IPS-15b (cell line): ENCODE results near the gene PRKACA.

Experiments
- H3K27me3 ChIP-seq: one replicate; pipeline ENCODE4 v1.6.1; 2013; ENCODE audit warnings: low read length; ENCODE audit not compliant: control insufficient read depth, insufficient read depth
- H3K36me3 ChIP-seq: one replicate; pipeline ENCODE4 v1.6.1; 2013; ENCODE audit warnings: low read length; ENCODE audit not compliant: control insufficient read depth, insufficient read depth
- H3K4me1 ChIP-seq: one replicate; pipeline ENCODE4 v1.6.1; 2013; ENCODE audit warnings: mild to moderate bottlenecking, low read length; ENCODE audit not compliant: control insufficient read depth, insufficient read depth
- H3K4me3 ChIP-seq: one replicate; pipeline ENCODE4 v1.5.1; 2013; ENCODE audit warnings: low read depth, low read length
- H3K9ac ChIP-seq: one replicate; pipeline ENCODE4 v1.6.1; 2013; ENCODE audit warnings: low read depth, mild to moderate bottlenecking, low read length
- H3K9me3 ChIP-seq: one replicate; pipeline ENCODE4 v1.6.1; 2013; ENCODE audit warnings: mild to moderate bottlenecking, low read length; ENCODE audit not compliant: control insufficient read depth, insufficient read depth

Gene PRKACA

DNA sequence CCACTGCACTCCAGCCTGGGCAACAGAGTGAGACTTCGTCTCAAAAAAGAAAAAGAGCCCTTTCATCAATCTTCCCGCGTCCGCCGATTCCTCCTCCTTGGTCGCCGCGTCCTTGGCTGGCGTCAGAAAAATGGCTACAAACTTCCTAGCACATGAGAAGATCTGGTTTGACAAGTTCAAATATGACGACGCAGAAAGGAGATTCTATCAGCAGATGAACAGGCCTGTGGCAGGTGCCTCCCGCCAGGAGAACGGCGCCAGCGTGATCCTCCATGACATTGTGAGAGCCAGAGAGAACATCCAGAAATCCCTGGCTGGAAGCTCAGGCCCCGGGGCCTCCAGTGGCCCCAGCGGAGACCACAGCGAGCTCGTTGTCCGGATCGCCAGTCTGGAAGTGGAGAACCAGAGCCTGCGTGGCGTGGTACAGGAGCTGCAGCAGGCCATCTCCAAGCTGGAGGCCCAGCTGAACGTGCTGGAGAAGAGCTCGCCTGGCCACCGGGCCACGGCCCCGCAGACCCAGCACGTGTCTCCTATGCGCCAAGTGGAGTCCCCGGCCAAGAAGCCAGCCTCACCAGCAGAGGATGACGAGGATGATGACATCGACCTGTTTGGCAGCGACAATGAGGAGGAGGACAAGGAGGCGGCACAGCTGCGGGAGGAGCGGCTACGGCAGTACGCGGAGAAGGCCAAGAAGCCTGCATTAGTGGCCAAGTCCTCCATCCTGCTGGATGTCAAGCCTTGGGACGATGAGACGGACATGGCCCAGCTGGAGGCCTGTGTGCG lies 47.1 kb downstream of the PRKACA start:
- Histone ChIP-seq H3K36me3 (no peaks in the 10 kb centered on the region), H3K27me3 (peaks cover 32% of the 10 kb centered on the region), H3K9me3 (no peaks in the 10 kb centered on the region), H3K9ac (no peak overlapping the region), H3K4me1 (no peaks in the 10 kb centered on the region), H3K4me3 (no peak overlapping the region)

DNA sequence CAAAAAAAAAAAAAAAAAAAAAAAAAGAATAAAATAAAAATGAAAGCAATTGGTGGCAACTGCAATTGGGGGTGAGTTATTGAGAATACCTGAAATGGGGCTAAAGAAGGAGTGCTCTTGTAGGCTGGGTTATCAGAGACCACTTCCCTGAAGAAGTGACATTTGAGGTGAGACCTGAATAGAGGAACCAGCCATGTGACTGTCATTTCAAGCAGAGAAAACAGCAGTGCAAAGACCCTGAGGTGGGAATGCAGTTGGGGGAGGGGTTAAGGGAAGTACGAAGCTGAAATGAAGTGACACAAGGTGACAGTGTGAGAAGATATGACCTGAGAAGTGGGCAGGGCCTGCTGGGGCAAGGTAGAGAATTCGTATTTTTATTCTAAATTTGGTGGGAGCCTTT lies 51.4 kb downstream of the PRKACA start:
- Histone ChIP-seq H3K9ac (no peak overlapping the region), H3K36me3 (no peaks in the 10 kb centered on the region), H3K4me1 (no peaks in the 10 kb centered on the region), H3K27me3 (peaks cover 4% of the 10 kb centered on the region), H3K4me3 (no peak overlapping the region), H3K9me3 (no peaks in the 10 kb centered on the region)

DNA sequence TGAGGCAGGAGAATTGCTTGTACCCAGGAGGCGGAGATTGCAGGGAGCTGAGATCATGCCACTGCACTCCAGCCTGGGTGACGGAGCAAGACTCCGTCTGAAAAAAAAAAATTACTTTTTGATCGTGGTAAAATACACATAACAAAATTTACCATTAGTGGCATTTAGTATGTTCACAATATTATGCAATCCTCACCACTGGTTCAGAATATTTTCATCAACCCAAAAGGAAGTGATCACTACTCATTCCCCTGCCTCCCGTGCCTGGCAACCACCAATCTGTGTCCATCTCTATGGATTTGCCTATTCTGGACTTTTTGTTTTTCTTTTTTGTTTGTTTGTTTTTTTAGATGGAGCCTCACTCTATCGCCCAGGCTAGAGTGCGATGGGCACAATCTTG lies 54.5 kb downstream of the PRKACA start:
- Histone ChIP-seq H3K27me3 (peaks cover 16% of the 10 kb centered on the region), H3K36me3 (no peaks in the 10 kb centered on the region), H3K9ac (no peak overlapping the region), H3K4me3 (no peak overlapping the region), H3K4me1 (no peaks in the 10 kb centered on the region), H3K9me3 (no peaks in the 10 kb centered on the region)

DNA sequence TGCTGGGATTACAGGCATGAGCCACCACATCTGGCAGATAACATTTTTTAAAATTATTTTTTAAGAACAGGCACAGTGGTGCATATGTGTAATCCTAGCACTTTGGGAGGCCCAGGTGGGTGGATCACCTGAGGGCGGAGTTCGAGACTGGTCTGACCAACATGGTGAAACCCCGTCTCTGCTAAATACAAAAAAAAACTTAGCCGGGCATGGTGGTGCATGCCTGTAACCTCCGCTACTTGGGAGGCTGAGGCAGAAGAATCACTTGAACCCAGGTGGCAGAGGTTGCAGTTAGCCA lies 55.1 kb downstream of the PRKACA start:
- H3K4me1 ChIP-seq: no peaks in the 10 kb centered on the region
- peaks cover 18% of the 10 kb centered on the region for H3K27me3 ChIP-seq
- no peak overlapping the region for H3K4me3 ChIP-seq
- H3K36me3 ChIP-seq: no peaks in the 10 kb centered on the region
- no peak overlapping the region for H3K9ac ChIP-seq
- no peaks in the 10 kb centered on the region for H3K9me3 ChIP-seq

DNA sequence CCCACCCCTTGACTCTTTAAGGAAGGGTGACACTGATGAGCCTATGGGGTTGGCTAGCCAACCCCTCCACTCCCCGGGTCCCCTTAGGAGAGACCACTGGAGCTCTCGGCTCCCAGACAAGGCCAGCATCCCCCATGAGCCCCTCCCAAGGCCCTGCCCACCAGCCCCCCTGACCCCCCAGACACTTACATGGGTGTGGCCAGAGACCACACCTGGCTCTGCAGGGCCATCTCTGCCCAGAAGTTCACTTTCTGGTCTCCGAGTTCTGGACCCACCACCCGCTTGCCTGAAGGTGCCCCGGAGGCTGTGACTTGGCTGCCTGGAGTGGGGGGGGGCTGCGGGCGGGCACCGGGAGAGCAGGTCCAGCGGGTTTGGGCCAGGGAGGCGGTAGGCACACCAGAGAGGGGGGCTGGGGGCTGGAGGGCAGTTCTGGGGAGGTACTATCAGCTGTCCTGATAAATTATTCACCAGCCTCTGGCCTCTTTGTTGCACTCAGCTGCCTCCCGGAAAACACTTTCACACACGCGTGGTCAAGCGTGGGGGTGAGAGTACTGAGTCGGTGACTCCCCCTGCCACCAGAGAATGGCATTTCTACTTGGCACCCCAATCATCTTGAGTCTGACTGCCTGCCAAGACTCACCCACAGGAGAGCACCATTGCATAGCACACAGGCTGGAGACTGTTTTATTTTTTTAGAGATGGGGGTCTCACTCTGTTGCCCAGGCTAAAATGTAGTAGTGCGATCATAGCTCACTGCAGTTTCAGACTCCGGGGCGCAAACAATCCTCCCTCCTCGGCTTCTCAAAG lies 55.6 kb downstream of the PRKACA start, which contains the start of gene PALM3:
PALM3 (minus strand) TSS at position 326 of the 807 bp plus-strand sequence; CDS start at position 230, 96 bp downstream.
- Histone ChIP-seq H3K27me3 (peaks cover 18% of the 10 kb centered on the region), H3K9ac (no peak within 1 kb of the TSS)

DNA sequence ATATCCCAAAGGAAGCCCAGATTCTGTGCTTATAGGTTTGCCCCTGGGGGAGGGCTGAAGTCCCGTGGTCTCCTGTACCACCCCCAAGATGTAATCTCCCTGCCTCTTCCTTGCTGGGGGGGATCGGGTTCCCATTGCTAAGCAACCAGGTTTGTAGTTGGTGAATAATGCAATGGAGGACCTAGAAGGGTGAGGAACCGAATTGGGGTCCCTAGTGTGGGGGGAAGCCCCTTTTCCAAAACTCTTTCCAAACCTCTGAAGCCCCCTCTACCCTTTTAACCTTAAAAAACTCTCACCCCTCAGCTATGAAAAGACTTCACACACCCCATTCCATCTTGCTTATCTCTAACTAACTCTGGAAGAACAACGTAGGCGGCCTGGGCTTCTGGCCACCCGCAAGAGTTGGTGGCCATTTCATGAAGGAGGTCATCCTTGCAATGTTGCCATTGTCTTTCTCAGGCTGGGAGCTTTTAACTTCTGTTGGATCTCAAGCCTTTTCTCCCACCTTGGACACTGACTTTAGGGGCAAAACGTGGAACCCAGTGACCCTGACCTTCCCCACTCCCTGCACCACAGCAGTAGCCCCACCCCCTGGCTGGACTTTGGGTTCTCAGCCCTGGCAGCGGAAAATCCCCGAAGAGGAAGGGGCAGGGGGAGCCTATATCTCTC lies 56.3 kb downstream of the PRKACA start:
- H3K4me1 ChIP-seq: no peaks in the 10 kb centered on the region
- no peak overlapping the region for H3K9ac ChIP-seq
- H3K27me3 ChIP-seq: peaks cover 22% of the 10 kb centered on the region
- H3K9me3 ChIP-seq: no peaks in the 10 kb centered on the region
- H3K4me3 ChIP-seq: no peak overlapping the region
- H3K36me3 ChIP-seq: no peaks in the 10 kb centered on the region

More for the DNA sequence above, 55.6 kb downstream of the PRKACA start, which contains the start of gene PALM3:
- Histone ChIP-seq H3K9me3 (no peaks in the 10 kb centered on the region), H3K4me3 (no peak within 1 kb of the TSS), H3K36me3 (no peaks in the 10 kb centered on the region), H3K4me1 (no peaks in the 10 kb centered on the region)

DNA sequence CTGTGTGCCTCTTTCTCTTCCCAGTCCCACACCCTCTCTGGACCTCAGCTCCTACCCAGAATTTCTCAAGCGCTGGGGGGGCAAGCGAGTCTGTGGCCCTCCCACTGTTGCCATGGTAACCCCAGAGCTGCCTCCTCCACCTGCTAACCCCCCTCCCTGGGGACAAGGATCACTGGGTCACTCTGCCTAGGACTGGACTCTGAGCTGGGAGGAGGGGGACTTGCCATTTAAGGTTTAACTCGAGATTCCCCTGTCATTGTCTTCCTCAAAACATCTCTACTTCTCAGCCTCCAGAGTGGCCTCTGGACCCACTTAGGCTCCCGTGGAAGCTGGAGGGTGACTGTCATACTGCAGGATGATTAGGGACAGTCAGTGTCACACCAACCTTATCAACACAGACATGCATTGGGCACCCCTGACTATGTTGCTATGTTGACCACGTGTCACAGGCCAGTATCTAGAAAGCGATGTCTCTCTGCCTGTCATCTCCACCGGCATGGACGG lies 57.9 kb downstream of the PRKACA start:
- Histone ChIP-seq H3K4me3 (no peak overlapping the region), H3K9me3 (no peaks in the 10 kb centered on the region), H3K27me3 (peaks cover 22% of the 10 kb centered on the region), H3K36me3 (no peaks in the 10 kb centered on the region), H3K4me1 (no peaks in the 10 kb centered on the region), H3K9ac (no peak overlapping the region)

DNA sequence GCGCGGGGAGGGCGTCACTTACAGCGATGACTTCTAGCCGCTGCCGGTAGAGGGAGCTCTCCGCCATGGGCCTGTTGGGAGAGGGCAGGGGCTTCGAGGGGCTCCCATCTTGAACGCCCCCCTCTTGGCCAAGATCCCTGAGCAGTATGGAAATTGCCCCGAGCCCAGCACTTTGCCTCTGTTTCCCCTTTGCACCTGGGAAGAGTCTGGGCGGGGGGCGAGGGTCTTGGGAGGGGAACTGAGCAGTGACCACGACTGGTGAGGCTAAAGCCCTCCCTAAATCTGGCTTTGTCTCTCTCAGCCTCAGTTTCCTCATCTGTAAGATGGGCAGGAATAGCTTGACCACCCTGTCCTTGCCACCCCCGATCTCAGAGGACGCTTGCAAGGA lies 58.5 kb downstream of the PRKACA start:
- Histone ChIP-seq H3K4me3 (no peak overlapping the region), H3K9ac (no peak overlapping the region), H3K4me1 (no peaks in the 10 kb centered on the region), H3K36me3 (no peaks in the 10 kb centered on the region), H3K9me3 (no peaks in the 10 kb centered on the region), H3K27me3 (peaks cover 22% of the 10 kb centered on the region)

DNA sequence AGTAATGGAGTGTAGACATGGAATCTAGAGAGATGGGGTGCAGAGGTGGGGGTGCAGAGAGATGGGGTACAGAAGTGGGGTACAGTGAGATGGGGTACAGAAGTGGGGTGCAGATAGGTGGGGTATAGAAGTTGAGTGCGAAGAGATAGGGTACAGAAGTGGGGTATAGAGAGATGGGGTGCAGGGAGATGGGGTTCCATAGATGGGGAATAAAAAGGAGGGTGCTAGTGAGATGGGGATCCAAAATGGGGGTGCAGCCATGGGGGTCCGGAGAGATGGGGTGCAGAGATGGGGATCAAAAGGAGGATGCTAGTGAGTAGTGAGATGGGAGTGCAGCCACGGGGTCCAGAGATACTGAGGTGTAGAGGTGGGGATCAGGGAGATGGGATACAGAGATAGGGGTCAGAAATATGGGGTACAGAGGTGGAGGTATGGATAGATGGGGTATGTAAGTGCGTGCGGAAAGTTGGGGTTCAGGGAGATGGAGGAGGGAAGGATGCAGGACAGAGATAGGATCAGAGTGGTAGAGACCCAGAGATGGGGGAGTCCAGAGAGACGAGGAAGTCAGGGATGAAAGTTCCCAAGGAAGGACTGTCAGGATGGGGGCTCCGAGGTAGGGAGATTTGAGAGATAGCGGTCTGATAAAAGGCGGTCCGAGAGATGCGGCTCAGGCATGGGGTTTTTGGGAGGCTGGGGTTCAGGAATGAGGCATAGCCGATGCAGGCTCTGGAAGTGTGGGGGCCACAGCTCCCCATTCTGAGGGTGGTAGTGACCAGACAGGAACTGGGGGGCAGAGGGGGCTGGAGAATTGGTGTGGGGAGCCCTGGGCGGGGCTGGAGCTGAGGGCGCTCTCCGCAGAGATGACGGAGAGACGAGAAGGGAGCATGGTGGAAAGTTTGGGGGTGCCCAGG lies 59.1 kb downstream of the PRKACA start:
- Histone ChIP-seq H3K9ac (no peak overlapping the region), H3K9me3 (no peaks in the 10 kb centered on the region), H3K27me3 (peaks cover 22% of the 10 kb centered on the region), H3K4me1 (no peaks in the 10 kb centered on the region), H3K4me3 (peak overlapping the region; percentile 56), H3K36me3 (peaks cover 3% of the 10 kb centered on the region)

DNA sequence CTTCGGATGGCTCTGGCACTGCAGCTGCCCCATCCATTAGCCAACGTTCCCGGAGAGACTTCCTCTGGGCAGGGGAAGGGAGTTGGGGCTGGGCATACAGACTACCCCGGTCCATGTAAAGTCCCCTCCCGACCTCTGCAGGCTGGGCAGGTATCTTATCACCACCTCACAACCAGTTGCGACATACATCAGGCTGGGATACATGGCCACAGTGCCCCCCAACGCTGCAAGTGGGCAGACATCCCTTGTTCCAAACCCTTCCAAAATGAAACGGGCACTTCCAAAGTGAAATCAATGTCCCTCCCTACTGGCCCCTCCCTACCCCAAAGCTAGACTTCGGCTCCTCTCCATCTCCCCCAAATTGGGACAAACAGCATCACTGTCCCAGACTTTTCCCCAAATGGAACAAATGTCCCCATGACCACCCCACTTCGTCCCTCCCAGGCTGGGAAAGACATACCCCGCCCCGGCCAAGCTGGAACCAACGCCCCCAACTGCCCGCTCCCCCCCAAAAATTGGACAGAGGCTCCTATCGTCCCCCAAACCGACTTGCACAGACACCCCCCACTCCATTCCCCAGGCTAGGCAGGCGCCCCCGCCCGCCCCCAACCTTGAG lies 60.7 kb downstream of the PRKACA start:
- no peaks in the 10 kb centered on the region for H3K4me1 ChIP-seq

More for the DNA sequence above, 60.7 kb downstream of the PRKACA start:
- Histone ChIP-seq H3K27me3 (peaks cover 22% of the 10 kb centered on the region), H3K9me3 (no peaks in the 10 kb centered on the region), H3K36me3 (peaks cover 3% of the 10 kb centered on the region), H3K9ac (no peak overlapping the region), H3K4me3 (peak overlapping the region; percentile 52)
